GM23248 (cell line): ENCODE measurements around the gene ZNF557.

Source experiments
- EZH2 ChIP-seq: fragments of 200-600 bp; sonication (generic); IDR thresholded peaks from 2 replicates; pipeline ENCODE4 v1.6.1; 2018; ENCODE audit warnings: antibody characterized with exemption, mild to moderate bottlenecking; ENCODE audit not compliant: insufficient read depth, poor library complexity, severe bottlenecking
- EZH2phosphoT487 ChIP-seq: fragments of 200-600 bp; sonication (generic); IDR thresholded peaks from 2 replicates; pipeline ENCODE4 v1.6.1; 2018; ENCODE audit warnings: antibody characterized with exemption, moderate library complexity, mild to moderate bottlenecking, low read depth; ENCODE audit not compliant: insufficient read depth

DNA sequence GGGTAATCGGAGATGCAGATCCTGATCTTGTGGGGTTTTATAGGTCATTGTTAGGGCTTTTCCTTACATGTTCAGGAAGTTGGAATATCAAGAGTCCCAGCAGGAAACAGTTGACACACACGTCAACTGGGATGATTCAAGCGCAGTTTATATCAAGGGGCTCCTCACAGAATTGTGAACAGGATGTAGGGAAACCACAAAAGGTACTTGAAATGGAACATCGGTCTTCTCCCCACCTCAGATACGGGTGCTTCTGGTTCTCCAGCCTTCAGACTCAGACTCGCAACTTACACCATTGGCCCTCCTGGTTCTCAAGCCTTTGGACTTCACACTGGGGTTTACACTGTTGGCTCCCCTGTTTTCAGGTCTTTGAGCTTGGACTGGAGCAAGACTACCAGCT lies 19.5 kb downstream of the ZNF557 start:
- no peak for TF ChIP-seq EZH2
- no peak for TF ChIP-seq EZH2phosphoT487
